ENCODE measurements around the gene SLC51A. TPM values are rescaled to one million over a fixed set of nuclear protein-coding genes. Genes with fewer than 3 reads are reported as not detected.

The SLC51A gene
- total RNA-seq, 4 donors from 2014 or later: not detected

DNA sequence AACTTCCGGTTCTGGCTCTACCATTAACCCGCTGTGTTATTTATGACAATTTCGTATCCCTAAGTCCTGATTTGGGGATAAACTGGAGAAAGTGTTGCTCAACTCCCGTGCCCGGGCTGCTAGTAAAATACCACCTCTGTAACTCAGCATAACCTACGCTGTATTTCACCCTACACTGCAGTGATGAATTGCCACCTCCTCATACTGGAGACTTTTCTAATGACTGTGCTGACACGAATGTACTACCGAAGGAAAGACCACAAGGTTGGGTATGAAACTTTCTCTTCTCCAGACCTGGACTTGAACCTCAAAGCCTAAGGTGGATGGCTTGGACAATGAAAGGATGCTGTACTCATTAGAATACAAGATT is 16.5 kb downstream of the SLC51A start:
- 80 to 83% methylated on average over 8 of the region's 8 CpGs for WGBS, 2 donors
- TF ChIP-seq, protein P1, sequence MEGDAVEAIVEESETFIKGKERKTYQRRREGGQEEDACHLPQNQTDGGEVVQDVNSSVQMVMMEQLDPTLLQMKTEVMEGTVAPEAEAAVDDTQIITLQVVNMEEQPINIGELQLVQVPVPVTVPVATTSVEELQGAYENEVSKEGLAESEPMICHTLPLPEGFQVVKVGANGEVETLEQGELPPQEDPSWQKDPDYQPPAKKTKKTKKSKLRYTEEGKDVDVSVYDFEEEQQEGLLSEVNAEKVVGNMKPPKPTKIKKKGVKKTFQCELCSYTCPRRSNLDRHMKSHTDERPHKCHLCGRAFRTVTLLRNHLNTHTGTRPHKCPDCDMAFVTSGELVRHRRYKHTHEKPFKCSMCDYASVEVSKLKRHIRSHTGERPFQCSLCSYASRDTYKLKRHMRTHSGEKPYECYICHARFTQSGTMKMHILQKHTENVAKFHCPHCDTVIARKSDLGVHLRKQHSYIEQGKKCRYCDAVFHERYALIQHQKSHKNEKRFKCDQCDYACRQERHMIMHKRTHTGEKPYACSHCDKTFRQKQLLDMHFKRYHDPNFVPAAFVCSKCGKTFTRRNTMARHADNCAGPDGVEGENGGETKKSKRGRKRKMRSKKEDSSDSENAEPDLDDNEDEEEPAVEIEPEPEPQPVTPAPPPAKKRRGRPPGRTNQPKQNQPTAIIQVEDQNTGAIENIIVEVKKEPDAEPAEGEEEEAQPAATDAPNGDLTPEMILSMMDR (IDR thresholded peaks at IDR 0.05): no peak
- TF ChIP-seq POLR2A (IDR thresholded peaks at IDR 0.05): no peak
- no peak overlapping the region for H3K4me3 ChIP-seq (ENCODE audit: low read depth, poor library complexity, severe bottlenecking)
- intact Hi-C loops (cut with DNase I; ENCODE audit: low total_unique reads): no loop called here
- DNase-seq (ENCODE audit: low spot score in 2 of 2): no peak

DNA sequence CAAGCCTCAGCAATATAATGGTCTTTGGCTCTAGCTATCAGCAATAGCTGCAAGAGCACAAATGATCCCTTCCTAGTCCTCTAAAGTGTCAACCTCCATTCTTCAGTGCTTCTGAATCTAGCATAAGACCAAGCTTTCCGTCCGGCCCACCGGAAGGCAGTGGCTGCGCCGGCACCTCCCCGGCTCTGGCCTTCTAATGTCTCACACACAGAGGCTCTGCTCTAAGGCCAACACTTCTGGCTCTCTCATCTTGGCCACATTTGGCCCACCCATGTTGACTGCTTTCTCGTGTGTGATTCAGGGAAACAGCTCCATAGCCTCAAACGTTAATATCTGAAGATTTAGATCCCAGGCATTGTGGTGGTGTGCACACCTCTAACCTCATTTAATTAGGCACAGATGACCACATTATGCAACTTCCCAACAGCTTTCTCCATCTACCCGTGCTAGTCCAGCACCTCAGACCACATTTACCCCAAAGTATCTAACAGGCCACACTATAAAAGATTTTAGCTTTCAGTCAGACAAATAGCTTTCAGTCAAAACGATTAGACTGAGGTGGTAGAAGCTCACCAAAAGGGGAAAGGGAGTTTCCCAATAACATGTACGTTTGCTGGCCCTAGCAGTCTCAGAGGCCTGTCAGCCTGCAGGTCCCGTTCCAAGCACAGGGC is 19.3 kb downstream of the SLC51A start:
- WGBS, 2 donors: 60 to 62% methylated on average over 12 of the region's 12 CpGs

DNA sequence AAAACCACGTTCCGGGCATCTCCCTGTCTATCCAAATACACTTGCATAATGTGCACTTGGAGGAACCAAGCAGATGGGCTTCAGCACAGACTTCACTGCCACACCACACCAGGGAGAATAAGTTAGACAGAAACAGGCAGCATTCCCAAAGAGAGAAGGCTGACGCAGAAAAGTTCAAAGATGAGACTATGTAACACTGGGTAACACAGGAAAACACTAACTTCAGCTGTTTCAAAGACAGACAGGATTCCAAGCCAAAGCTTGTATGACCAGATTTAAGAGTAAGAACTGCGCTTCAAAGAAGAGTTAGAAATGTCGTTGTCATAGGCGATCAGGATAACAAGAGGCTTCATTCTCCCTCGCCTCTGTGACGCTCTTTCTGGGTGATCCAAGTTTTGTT is 19.9 kb downstream of the SLC51A start:
- 71 to 72% methylated on average over 8 of the region's 8 CpGs for WGBS, 2 donors
- intact Hi-C loops (cut with DNase I; ENCODE audit: low total_unique reads): no loop called here
- no peak for TF ChIP-seq POLR2A (IDR thresholded peaks at IDR 0.05)
- no peak for DNase-seq (ENCODE audit: low spot score in 2 of 2)
- no peak overlapping the region for H3K4me3 ChIP-seq (ENCODE audit: low read depth, poor library complexity, severe bottlenecking)

More for the DNA sequence above, 19.3 kb downstream of the SLC51A start:
- no peak overlapping the region for H3K4me3 ChIP-seq (ENCODE audit: low read depth, poor library complexity, severe bottlenecking)
- DNase-seq (ENCODE audit: low spot score in 2 of 2): no peak
- no peak for TF ChIP-seq POLR2A (IDR thresholded peaks at IDR 0.05)
- TF ChIP-seq, protein P1 (IDR thresholded peaks at IDR 0.05): no peak
- intact Hi-C loops (cut with DNase I; ENCODE audit: low total_unique reads): no loop called here

DNA sequence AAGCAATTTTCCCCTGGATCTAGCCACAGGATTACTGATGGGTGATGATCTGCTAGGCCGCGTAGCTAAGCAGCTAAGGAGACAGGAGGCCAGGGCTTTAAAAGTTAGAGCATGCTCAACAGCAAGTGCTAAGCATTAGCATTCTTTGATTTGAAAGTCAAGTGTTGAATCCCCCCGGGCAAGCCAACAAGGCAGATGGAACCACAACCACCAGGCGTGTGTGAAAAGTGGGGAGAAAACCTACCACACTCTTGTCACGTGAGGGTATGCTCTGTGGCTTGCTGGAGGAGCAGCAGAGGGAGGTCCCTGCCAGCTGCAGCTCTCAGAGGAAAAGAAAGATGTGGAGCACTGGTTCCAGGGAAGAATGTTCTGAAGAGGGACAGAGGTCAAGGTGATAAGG is 20.9 kb downstream of the SLC51A start:
- intact Hi-C loops (cut with DNase I; ENCODE audit: low total_unique reads): no loop called here
- 88% methylated on average over 5 of the region's 5 CpGs for WGBS, 2 donors
- H3K4me3 ChIP-seq (ENCODE audit: low read depth, poor library complexity, severe bottlenecking): no peak overlapping the region
- DNase-seq (ENCODE audit: low spot score in 2 of 2): no peak
- TF ChIP-seq, protein P1 (IDR thresholded peaks at IDR 0.05): no peak
- no peak for TF ChIP-seq POLR2A (IDR thresholded peaks at IDR 0.05)

DNA sequence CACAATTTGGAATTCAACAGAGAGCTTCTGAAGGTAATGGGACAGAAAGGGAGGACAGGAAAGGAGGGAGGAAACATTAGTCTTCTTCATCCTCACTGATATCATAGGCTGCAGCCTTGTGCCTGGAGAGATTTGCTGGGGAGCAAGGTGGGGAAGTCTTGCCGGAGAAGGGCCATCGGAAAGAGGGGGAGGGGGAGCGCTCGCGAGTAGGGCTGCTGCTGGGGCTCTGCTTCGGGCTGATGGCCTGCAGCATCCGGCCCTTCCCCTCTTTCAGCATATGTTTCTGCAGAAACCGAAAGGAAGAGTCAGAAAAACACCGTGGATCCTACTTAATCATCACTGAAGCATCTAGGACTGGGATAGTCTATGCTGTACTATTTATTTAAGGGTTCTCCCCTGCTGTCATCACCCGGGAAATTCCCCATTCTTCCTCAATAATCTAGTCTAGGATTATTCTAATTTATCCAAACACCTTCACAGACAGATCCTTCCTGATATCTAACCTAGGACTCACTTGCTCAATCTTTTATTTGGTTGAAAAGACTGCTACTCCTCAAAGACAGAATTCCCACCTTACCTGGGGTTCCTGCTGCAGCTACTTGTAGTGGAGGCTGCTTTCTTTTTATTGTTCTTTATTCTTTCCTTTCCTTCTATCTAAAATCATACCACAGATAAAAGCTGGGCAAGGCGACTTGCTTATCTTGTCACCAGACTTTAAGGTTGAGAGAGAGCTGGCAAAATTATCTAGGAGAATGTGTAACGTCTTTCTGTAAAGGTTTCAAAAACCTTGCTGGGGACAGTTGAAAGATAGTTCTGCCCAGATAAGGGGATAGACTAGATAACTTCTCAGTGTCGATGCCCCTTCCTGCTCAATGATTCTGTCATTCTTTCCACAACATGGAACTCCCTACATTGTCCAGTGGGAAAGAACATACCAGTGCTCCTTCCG is 22.6 kb downstream of the SLC51A start:
- no peak overlapping the region for H3K4me3 ChIP-seq (ENCODE audit: low read depth, poor library complexity, severe bottlenecking)
- intact Hi-C loops (cut with DNase I; ENCODE audit: low total_unique reads): no loop called here
- DNase-seq (ENCODE audit: low spot score in 2 of 2): no peak
- 77 to 83% methylated on average over 14 of the region's 14 CpGs for WGBS, 2 donors
- TF ChIP-seq POLR2A (IDR thresholded peaks at IDR 0.05): no peak
- TF ChIP-seq, protein P1 (IDR thresholded peaks at IDR 0.05): no peak

DNA sequence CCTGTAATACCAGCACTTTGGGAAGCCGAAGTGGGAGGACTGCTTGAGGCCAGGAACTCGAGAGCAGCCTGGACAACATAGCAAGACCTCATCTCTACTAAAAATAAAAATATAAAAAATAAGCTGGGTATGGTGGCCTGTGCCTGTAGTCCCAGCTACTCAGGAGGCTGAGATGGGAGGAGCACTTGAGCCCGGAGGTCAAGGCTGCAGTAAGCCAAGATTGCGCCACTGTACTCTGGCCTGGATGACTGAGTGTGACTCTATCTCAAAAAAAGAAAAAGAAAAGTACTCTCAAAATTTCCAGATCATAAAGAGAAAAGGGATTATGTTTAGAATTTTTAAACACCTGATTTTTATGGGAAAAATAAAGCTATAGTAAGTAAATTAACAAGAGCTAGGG is 24.1 kb downstream of the SLC51A start:
- intact Hi-C loops (cut with DNase I; ENCODE audit: low total_unique reads): no loop called here
- WGBS, 2 donors: 91 to 93% methylated on average over 4 of the region's 4 CpGs
- DNase-seq (ENCODE audit: low spot score in 2 of 2): no peak
- TF ChIP-seq POLR2A (IDR thresholded peaks at IDR 0.05): no peak
- TF ChIP-seq, protein P1 (IDR thresholded peaks at IDR 0.05): no peak
- H3K4me3 ChIP-seq (ENCODE audit: low read depth, poor library complexity, severe bottlenecking): no peak overlapping the region
